GM12878 (cell line): Measurements from ENCODE around the gene DNASE1L1. TPM values are rescaled to one million over a fixed set of nuclear protein-coding genes. Genes with fewer than 3 reads are reported as not detected.

ENCODE experiments used
- IKZF1 ChIP-seq: fragments of 450-650 bp; conservative IDR thresholded peaks from 2 replicates; pipeline ENCODE4 v1.6.1; 2017; ENCODE audit warnings: antibody characterized with exemption, mild to moderate bottlenecking
- LARP7 ChIP-seq: fragments of 450-650 bp; IDR thresholded peaks from 2 replicates; pipeline ENCODE4 v1.6.1; 2017; ENCODE audit warnings: mild to moderate bottlenecking
- MXI1 ChIP-seq: fragments of 150-350 bp; IDR thresholded peaks from 2 replicates; pipeline ENCODE4 v1.6.1; 2011; ENCODE audit warnings: low read depth, mild to moderate bottlenecking, inconsistent platforms, low read length, improper control_type of control experiment
- NFIC ChIP-seq: IDR thresholded peaks from 2 replicates; pipeline ENCODE4 v1.6.1; 2012; ENCODE audit warnings: low read depth, mild to moderate bottlenecking, inconsistent platforms, low read length, moderate library complexity
- NRF1 ChIP-seq: conservative IDR thresholded peaks from 2 replicates; pipeline ENCODE4 v1.6.1; 2011; ENCODE audit warnings: mild to moderate bottlenecking, low read depth, low read length, improper control_type of control experiment
- PAX5 ChIP-seq: IDR thresholded peaks from 2 replicates; pipeline ENCODE4 v1.6.1; 2011; ENCODE audit warnings: low read depth, low read length, borderline replicate concordance
- PML ChIP-seq: IDR thresholded peaks from 2 replicates; pipeline ENCODE4 v1.6.1; 2012; ENCODE audit warnings: low read length, inconsistent platforms
- POLR2A ChIP-seq: IDR thresholded peaks from 2 replicates; pipeline ENCODE4 v1.6.1; 2011; ENCODE audit warnings: low read depth, mild to moderate bottlenecking, low read length
- RBBP5 ChIP-seq: fragments of 200-600 bp; sonication (generic); conservative IDR thresholded peaks from 2 replicates; pipeline ENCODE4 v1.6.1; 2016
- RELA ChIP-seq: fragments of 450-650 bp; IDR thresholded peaks from 2 replicates; pipeline ENCODE4 v1.8.0; 2014; ENCODE audit warnings: borderline replicate concordance; ENCODE audit not compliant: partially characterized antibody
- REST ChIP-seq: IDR thresholded peaks from 2 replicates; pipeline ENCODE4 v1.6.1; 2012; ENCODE audit warnings: mild to moderate bottlenecking, low read depth, low read length
- SIN3A ChIP-seq: IDR thresholded peaks from 2 replicates; pipeline ENCODE4 v1.6.1; 2012; ENCODE audit warnings: low read depth, low read length, improper control_type of control experiment
- SIX5 ChIP-seq: IDR thresholded peaks from 2 replicates; pipeline ENCODE4 v1.6.1; 2011; ENCODE audit warnings: mild to moderate bottlenecking, low read depth, low read length, moderate library complexity; ENCODE audit not compliant: severe bottlenecking
- SP1 ChIP-seq: IDR thresholded peaks from one replicate; pipeline ENCODE4 v1.6.1; 2011; ENCODE audit warnings: low read depth, low read length
- TCF3 ChIP-seq: IDR thresholded peaks from 2 replicates; pipeline ENCODE4 v1.6.1; 2012; ENCODE audit warnings: low read depth, mild to moderate bottlenecking, low read length, borderline replicate concordance; ENCODE audit not compliant: insufficient read depth
- YY1 ChIP-seq: IDR thresholded peaks from 2 replicates; pipeline ENCODE4 v1.6.1; 2011; ENCODE audit warnings: low read depth, mild to moderate bottlenecking, low read length
- ZZZ3 ChIP-seq: IDR thresholded peaks from 2 replicates; pipeline ENCODE4 v1.6.1; 2011; ENCODE audit warnings: low read depth; ENCODE audit not compliant: control insufficient read depth, insufficient read length
- polyA plus RNA-seq, 11 experiments: library from polyadenylated mRNA; depleted of rRNA in 4 of 11; unstranded in 6 of 11; stranded (reverse) in 5 of 11; fragments of >200 nt; fragmentation: Nextera tagmentation in 4 of 11; fragmentation: Illumina TruSeq in 1 of 11; extraction: Ambion mirVana in 4 of 11; extraction: Trizol in 1 of 11; gene quantifications; 1 replicate in 1 of 11; 2 replicates in 10 of 11; pipeline versions ENCODE4 v1.2.1 to v1.2.3, GENCODE V29; 2011 to 2016; ENCODE audit warnings: inconsistent platforms in 2 of 11, missing spikeins in 2 of 11, low read depth in 1 of 11
- total RNA-seq, 4 experiments: library from RNA; depleted of rRNA in 3 of 4; stranded (reverse); fragments of >200 nt in 3 of 4; fragmentation: Illumina TruSeq in 1 of 4; extraction: Trizol in 1 of 4; gene quantifications; 2 replicates each; pipeline versions ENCODE4 v1.2.1 to v1.2.3, GENCODE V29; 2013 to 2021
- TF ChIP-seq, protein P1 (sequence below), 3 experiments: IDR thresholded peaks in 2 of 3; conservative IDR thresholded peaks in 1 of 3; 2 replicates each; pipeline ENCODE4 v1.5.1; 2011; ENCODE audit warnings: low read depth in 3 of 3, low read length in 3 of 3, mild to moderate bottlenecking in 3 of 3, control low read depth in 2 of 3, moderate library complexity in 2 of 3, inconsistent platforms in 1 of 3, mixed read lengths in 1 of 3; ENCODE audit not compliant: control insufficient read depth in 2 of 3, insufficient read depth in 1 of 3; ENCODE audit errors: extremely low read depth in 1 of 3
- TF ChIP-seq, protein P2 (sequence below): fragments of 450-650 bp; IDR thresholded peaks from 2 replicates; pipeline ENCODE4 v1.6.1; 2016; ENCODE audit warnings: mild to moderate bottlenecking
- TF ChIP-seq, protein P3 (sequence below): fragments of 450-650 bp; IDR thresholded peaks from 2 replicates; pipeline ENCODE4 v1.6.1; 2017; ENCODE audit warnings: low read depth, mild to moderate bottlenecking, moderate library complexity

The DNASE1L1 gene
- total and polyA plus RNA-seq, 10 of the 15 experiments (the other 5 are each of a cell fraction or from before 2014, with no cell fraction given), result 0.60 to 22.7 (median 6.8) TPM

DNA sequence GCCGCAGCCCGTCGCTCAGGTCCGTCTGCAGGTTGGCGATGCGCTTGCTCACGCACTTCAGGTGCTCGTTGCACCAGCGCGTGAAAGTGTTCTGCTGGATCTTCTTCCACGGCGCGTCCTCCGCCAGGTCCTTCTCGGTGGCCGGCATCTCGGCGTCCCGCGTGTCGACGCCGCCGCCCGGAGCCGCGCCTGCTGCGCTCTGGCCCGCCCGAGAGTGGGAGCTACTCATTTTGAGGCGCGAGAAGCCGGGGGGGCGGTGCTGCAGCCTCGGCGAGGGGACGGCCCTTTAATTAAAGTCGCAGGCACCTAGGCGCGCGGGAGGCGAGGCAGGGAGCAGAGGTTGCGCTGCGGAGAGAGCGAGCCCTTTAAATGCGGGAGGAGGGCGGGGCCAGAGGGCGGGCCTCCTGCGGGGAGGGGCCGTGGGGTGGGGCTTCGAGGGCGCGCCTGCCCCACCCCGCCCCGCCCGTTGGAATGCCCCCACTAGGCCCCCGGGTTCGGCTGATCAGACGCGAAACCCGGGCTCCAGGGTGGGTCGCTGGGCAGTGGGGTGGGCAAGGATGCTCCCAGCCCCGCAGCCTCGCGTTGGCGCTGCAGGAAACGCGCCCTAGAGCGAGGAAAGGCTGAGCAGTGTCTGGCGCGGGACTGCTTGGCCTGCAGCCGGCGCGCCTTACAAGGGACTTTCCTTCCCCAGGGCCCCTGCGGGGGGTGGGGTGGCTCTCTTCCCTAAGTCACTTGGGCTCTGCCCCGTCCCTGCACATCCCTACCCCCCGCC is 37.9 kb downstream of the DNASE1L1 start (continued):
- TF ChIP-seq MXI1, result 0 out of 2 replicates have a peak, but pooled peaks have one; percentile 35
- no peak for TF ChIP-seq IKZF1
- peak; percentile 74; the same call in 1 of the 2 replicates for TF ChIP-seq TCF3
- TF ChIP-seq ZZZ3, result no peak
- TF ChIP-seq YY1, result peak; percentile 84
- TF ChIP-seq PML, result peak; percentile 85
- no peak for TF ChIP-seq REST
- TF ChIP-seq RELA, result peak; percentile 11
- peak; percentile 83 for TF ChIP-seq SP1
- TF ChIP-seq SIX5, result no peak
- TF ChIP-seq LARP7, result peak; percentile 43; the same call in 1 of the 2 replicates
- TF ChIP-seq, protein P1, sequence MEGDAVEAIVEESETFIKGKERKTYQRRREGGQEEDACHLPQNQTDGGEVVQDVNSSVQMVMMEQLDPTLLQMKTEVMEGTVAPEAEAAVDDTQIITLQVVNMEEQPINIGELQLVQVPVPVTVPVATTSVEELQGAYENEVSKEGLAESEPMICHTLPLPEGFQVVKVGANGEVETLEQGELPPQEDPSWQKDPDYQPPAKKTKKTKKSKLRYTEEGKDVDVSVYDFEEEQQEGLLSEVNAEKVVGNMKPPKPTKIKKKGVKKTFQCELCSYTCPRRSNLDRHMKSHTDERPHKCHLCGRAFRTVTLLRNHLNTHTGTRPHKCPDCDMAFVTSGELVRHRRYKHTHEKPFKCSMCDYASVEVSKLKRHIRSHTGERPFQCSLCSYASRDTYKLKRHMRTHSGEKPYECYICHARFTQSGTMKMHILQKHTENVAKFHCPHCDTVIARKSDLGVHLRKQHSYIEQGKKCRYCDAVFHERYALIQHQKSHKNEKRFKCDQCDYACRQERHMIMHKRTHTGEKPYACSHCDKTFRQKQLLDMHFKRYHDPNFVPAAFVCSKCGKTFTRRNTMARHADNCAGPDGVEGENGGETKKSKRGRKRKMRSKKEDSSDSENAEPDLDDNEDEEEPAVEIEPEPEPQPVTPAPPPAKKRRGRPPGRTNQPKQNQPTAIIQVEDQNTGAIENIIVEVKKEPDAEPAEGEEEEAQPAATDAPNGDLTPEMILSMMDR (IDR thresholded peaks at IDR 0.05 in 2 of 3, conservative IDR thresholded peaks at IDR 0.05 in 1 of 3; ENCODE audit: control insufficient read depth in 2 of 3, extremely low read depth in 1 of 3, insufficient read depth in 1 of 3, low read depth in 3 of 3, low read length in 3 of 3), result peak in 1 of 3 experiments; percentile 19; a peak in 1 of 6 replicates
- no peak for TF ChIP-seq NRF1
- TF ChIP-seq SIN3A, result peak; percentile 88
- TF ChIP-seq POLR2A, result peak; percentile 99
- no peak for TF ChIP-seq NFIC
- TF ChIP-seq RBBP5, result no peak
- no peak for TF ChIP-seq PAX5
- TF ChIP-seq, protein P2, sequence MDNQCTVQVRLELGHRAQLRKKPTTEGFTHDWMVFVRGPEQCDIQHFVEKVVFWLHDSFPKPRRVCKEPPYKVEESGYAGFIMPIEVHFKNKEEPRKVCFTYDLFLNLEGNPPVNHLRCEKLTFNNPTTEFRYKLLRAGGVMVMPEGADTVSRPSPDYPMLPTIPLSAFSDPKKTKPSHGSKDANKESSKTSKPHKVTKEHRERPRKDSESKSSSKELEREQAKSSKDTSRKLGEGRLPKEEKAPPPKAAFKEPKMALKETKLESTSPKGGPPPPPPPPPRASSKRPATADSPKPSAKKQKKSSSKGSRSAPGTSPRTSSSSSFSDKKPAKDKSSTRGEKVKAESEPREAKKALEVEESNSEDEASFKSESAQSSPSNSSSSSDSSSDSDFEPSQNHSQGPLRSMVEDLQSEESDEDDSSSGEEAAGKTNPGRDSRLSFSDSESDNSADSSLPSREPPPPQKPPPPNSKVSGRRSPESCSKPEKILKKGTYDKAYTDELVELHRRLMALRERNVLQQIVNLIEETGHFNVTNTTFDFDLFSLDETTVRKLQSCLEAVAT, result peak; percentile 21; the same call in 1 of the 2 replicates
- TF ChIP-seq, protein P3, sequence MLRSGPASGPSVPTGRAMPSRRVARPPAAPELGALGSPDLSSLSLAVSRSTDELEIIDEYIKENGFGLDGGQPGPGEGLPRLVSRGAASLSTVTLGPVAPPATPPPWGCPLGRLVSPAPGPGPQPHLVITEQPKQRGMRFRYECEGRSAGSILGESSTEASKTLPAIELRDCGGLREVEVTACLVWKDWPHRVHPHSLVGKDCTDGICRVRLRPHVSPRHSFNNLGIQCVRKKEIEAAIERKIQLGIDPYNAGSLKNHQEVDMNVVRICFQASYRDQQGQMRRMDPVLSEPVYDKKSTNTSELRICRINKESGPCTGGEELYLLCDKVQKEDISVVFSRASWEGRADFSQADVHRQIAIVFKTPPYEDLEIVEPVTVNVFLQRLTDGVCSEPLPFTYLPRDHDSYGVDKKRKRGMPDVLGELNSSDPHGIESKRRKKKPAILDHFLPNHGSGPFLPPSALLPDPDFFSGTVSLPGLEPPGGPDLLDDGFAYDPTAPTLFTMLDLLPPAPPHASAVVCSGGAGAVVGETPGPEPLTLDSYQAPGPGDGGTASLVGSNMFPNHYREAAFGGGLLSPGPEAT, result peak; percentile 56; the same call in 1 of the 2 replicates
